H9 (cell line): Measurements from ENCODE around the gene PKD1. TPM values are rescaled to one million over a fixed set of nuclear protein-coding genes. Genes with fewer than 3 reads are reported as not detected.
A peak's percentile ranks its signal among the peaks of the same experiment; 100 is the strongest.

Experiments used
- DNase-seq: peaks from one replicate; pipeline ENCODE4 v3.0.0-alpha.2; 2017
- H2AFZ ChIP-seq: one replicate; pipeline ENCODE4 v1.6.1; 2013; ENCODE audit warnings: mild to moderate bottlenecking, low read length, control low read depth, moderate library complexity
- H2AK5ac ChIP-seq: 2 replicates; pipeline ENCODE4 v1.6.1; 2013; ENCODE audit warnings: low read length, control low read depth, mixed read lengths; ENCODE audit not compliant: insufficient read length
- H2BK120ac ChIP-seq: one replicate; pipeline ENCODE4 v1.6.1; 2013; ENCODE audit warnings: low read depth, mild to moderate bottlenecking, low read length, control low read depth, inconsistent platforms; ENCODE audit not compliant: poor library complexity, severe bottlenecking
- H2BK12ac ChIP-seq: 2 replicates; pipeline ENCODE4 v1.6.1; 2013; ENCODE audit warnings: low read length, control low read depth, mixed read lengths, low read depth; ENCODE audit not compliant: insufficient read length
- H2BK15ac ChIP-seq: 2 replicates; pipeline ENCODE4 v1.6.1; 2013; ENCODE audit warnings: low read depth, low read length, control low read depth
- H2BK20ac ChIP-seq: one replicate; pipeline ENCODE4 v1.6.1; 2013; ENCODE audit warnings: low read depth, mild to moderate bottlenecking, low read length, control low read depth, inconsistent platforms; ENCODE audit not compliant: poor library complexity, severe bottlenecking
- H2BK5ac ChIP-seq: 2 replicates; pipeline ENCODE4 v1.6.1; 2013; ENCODE audit warnings: low read length, control low read depth, mixed read lengths; ENCODE audit not compliant: insufficient read length
- H3K14ac ChIP-seq: 2 replicates; pipeline ENCODE4 v1.6.1; 2013; ENCODE audit warnings: low read length, control low read depth; ENCODE audit not compliant: insufficient read depth
- H3K18ac ChIP-seq: 2 replicates; pipeline ENCODE4 v1.6.1; 2013; ENCODE audit warnings: low read depth, mild to moderate bottlenecking, mixed read lengths, low read length, control low read depth; ENCODE audit not compliant: insufficient read length
- H3K23ac ChIP-seq: 2 replicates; pipeline ENCODE4 v1.6.1; 2013; ENCODE audit warnings: low read length, control low read depth, mixed read lengths, low read depth; ENCODE audit not compliant: insufficient read length
- H3K23me2 ChIP-seq: 2 replicates; pipeline ENCODE4 v1.6.1; 2013; ENCODE audit warnings: low read depth, mild to moderate bottlenecking, mixed read lengths, low read length, control low read depth; ENCODE audit not compliant: insufficient read length, poor library complexity, severe bottlenecking
- H3K27ac ChIP-seq: 2 replicates; pipeline ENCODE4 v1.5.1; 2013; ENCODE audit warnings: low read length, control low read depth, mixed read lengths, low read depth; ENCODE audit not compliant: insufficient read length
- H3K27me3 ChIP-seq: 2 replicates; pipeline ENCODE4 v1.6.1; 2013; ENCODE audit warnings: low read length, control low read depth, inconsistent platforms; ENCODE audit not compliant: insufficient read depth
- H3K4ac ChIP-seq: 2 replicates; pipeline ENCODE4 v1.6.1; 2013; ENCODE audit warnings: low read depth, mild to moderate bottlenecking, control low read depth, inconsistent platforms, low read length, moderate library complexity
- H3K4me1 ChIP-seq: 2 replicates; pipeline ENCODE4 v1.6.1; 2013; ENCODE audit warnings: low read length, control low read depth, inconsistent platforms; ENCODE audit not compliant: insufficient read depth
- H3K4me2 ChIP-seq: 2 replicates; pipeline ENCODE4 v1.6.1; 2013; ENCODE audit warnings: low read length, control low read depth, mixed read lengths; ENCODE audit not compliant: insufficient read length, insufficient read depth
- H3K56ac ChIP-seq: 2 replicates; pipeline ENCODE4 v1.6.1; 2013; ENCODE audit warnings: low read depth, mild to moderate bottlenecking, mixed read lengths, low read length, control low read depth; ENCODE audit not compliant: insufficient read length
- H3K79me1 ChIP-seq: 2 replicates; pipeline ENCODE4 v1.6.1; 2013; ENCODE audit warnings: low read depth, mild to moderate bottlenecking, moderate library complexity, low read length, control low read depth, inconsistent platforms; ENCODE audit not compliant: insufficient read depth, poor library complexity, severe bottlenecking
- H3K79me2 ChIP-seq: 2 replicates; pipeline ENCODE4 v1.6.1; 2013; ENCODE audit warnings: low read length, control low read depth, inconsistent platforms; ENCODE audit not compliant: insufficient read depth
- H3K9ac ChIP-seq: 2 replicates; pipeline ENCODE4 v1.6.1; 2013; ENCODE audit warnings: low read length, control low read depth, mixed read lengths; ENCODE audit not compliant: insufficient read length; ENCODE audit errors: extremely low read depth
- H3K9me3 ChIP-seq: one replicate; pipeline ENCODE4 v1.6.1; 2013; ENCODE audit warnings: low read depth, low read length, inconsistent platforms; ENCODE audit not compliant: control insufficient read depth
- H3T11ph ChIP-seq: one replicate; pipeline ENCODE4 v1.6.1; 2013; ENCODE audit warnings: mild to moderate bottlenecking, low read length, control low read depth, inconsistent platforms
- H4K20me1 ChIP-seq: one replicate; pipeline ENCODE4 v1.6.1; 2013; ENCODE audit not compliant: control insufficient read depth, insufficient read length, insufficient read depth
- H4K5ac ChIP-seq: 2 replicates; pipeline ENCODE4 v1.6.1; 2013; ENCODE audit warnings: low read depth, mild to moderate bottlenecking, mixed read lengths, low read length, control low read depth; ENCODE audit not compliant: insufficient read length
- H4K8ac ChIP-seq: replicated peaks from 2 replicates; pipeline ENCODE4 v1.6.1; 2013; ENCODE audit warnings: low read length, control low read depth, mixed read lengths, low read depth; ENCODE audit not compliant: insufficient read length
- H4K91ac ChIP-seq: 2 replicates; pipeline ENCODE4 v1.6.1; 2013; ENCODE audit warnings: low read depth, mild to moderate bottlenecking, moderate library complexity, mixed read lengths, low read length, control low read depth; ENCODE audit not compliant: insufficient read length
- H3K27ac Mint-ChIP-seq, 3 experiments: 2 replicates in 2 of 3; 3 replicates in 1 of 3; pipeline ENCODE4 v1.8.0; 2020 to 2021; ENCODE audit warnings: mixed read lengths in 3 of 3, mild to moderate bottlenecking in 1 of 3, moderate library complexity in 1 of 3
- H3K27me3 Mint-ChIP-seq: 2 replicates; pipeline ENCODE4 v1.8.0; 2021; ENCODE audit warnings: low read depth, mild to moderate bottlenecking, moderate library complexity, mixed read lengths
- H3K36me3 Mint-ChIP-seq, 3 experiments: 2 replicates in 2 of 3; 3 replicates in 1 of 3; pipeline ENCODE4 v1.8.0; 2020 to 2021; ENCODE audit warnings: low read depth in 3 of 3, mixed read lengths in 3 of 3; ENCODE audit not compliant: insufficient read depth in 1 of 3
- H3K4me1 Mint-ChIP-seq, 2 experiments: 2 replicates each; pipeline ENCODE4 v1.8.0; 2020; ENCODE audit warnings: mixed read lengths in 2 of 2
- H3K4me3 Mint-ChIP-seq, 2 experiments: 2 replicates in 1 of 2; 3 replicates in 1 of 2; pipeline ENCODE4 v1.8.0; 2020 to 2021; ENCODE audit warnings: mild to moderate bottlenecking in 2 of 2, mixed read lengths in 2 of 2, moderate library complexity in 1 of 2
- H3K9me3 Mint-ChIP-seq, 2 experiments: 2 replicates in 1 of 2; 3 replicates in 1 of 2; pipeline ENCODE4 v1.8.0; 2020; ENCODE audit warnings: mild to moderate bottlenecking in 2 of 2, mixed read lengths in 2 of 2, moderate library complexity in 1 of 2
- WGBS: extraction: QIAGEN DNeasy Blood & Tissue Kit; methylation state at CpG from one replicate; pipeline ENCODE4 v1.1.7; 2013; ENCODE audit warnings: missing lambda C conversion rate, low lambda C conversion rate, mixed read lengths; ENCODE audit not compliant: insufficient read length; ENCODE audit errors: extremely low coverage; 5-methylcytosine and 5-hydroxymethylcytosine counted together
- total RNA-seq: library from RNA; stranded (reverse); gene quantifications from 2 replicates; pipeline ENCODE4 v1.2.1, GENCODE V29; 2021
- TF ChIP-seq, protein P1 (sequence below): fragments of 200-600 bp; sonication (generic); conservative IDR thresholded peaks from 3 replicates; pipeline ENCODE4 v1.8.0; 2021; ENCODE audit warnings: antibody characterized with exemption, mild to moderate bottlenecking

The PKD1 gene
- total RNA-seq, 1 experiment from 2014 or later = 88.0 TPM

GRCh38 chr16:2090777-2091546 lies 44.7 kb downstream of the PKD1 start:
- no peaks in the 10 kb centered on the region for H4K20me1 ChIP-seq
- no peak overlapping the region for H4K8ac ChIP-seq
- H4K91ac ChIP-seq = no peak overlapping the region
- H3K56ac ChIP-seq = no peak overlapping the region
- no peak overlapping the region for H3K18ac ChIP-seq
- peak; percentile 91 for DNase-seq
- no peak overlapping the region for H2BK5ac ChIP-seq
- H3K27ac ChIP-seq = no peak overlapping the region
- Mint-ChIP-seq H3K36me3 (peaks cover 0 to 25% (median 21%) of the 10 kb centered on the region in 3 experiments; a peak in 6 of 7 replicates), H3K4me3 (peak overlapping the region; percentile 44 to 68; a peak in 4 of 5 replicates), H3K27ac (no peak overlapping the region), H3K27me3 (no peaks in the 10 kb centered on the region), H3K9me3 (no peaks in the 10 kb centered on the region), H3K4me1 (no peaks in the 10 kb centered on the region)
- no CpG with 5 or more reads among the region's 101 CpGs for WGBS
- H2BK12ac ChIP-seq = no peak overlapping the region
- no peak overlapping the region for H2AK5ac ChIP-seq
- peak overlapping the region; percentile 9; the same call in 1 of the 2 replicates for H3K14ac ChIP-seq
- no peak overlapping the region for H3K9ac ChIP-seq
- H3K23me2 ChIP-seq = no peaks in the 10 kb centered on the region
- peak overlapping the region; percentile 13 for H3K4me2 ChIP-seq
- no peak overlapping the region for H2BK15ac ChIP-seq
- TF ChIP-seq, protein P1, sequence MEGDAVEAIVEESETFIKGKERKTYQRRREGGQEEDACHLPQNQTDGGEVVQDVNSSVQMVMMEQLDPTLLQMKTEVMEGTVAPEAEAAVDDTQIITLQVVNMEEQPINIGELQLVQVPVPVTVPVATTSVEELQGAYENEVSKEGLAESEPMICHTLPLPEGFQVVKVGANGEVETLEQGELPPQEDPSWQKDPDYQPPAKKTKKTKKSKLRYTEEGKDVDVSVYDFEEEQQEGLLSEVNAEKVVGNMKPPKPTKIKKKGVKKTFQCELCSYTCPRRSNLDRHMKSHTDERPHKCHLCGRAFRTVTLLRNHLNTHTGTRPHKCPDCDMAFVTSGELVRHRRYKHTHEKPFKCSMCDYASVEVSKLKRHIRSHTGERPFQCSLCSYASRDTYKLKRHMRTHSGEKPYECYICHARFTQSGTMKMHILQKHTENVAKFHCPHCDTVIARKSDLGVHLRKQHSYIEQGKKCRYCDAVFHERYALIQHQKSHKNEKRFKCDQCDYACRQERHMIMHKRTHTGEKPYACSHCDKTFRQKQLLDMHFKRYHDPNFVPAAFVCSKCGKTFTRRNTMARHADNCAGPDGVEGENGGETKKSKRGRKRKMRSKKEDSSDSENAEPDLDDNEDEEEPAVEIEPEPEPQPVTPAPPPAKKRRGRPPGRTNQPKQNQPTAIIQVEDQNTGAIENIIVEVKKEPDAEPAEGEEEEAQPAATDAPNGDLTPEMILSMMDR = peak; percentile 68
- H2BK20ac ChIP-seq = no peak overlapping the region
- no peak overlapping the region for H3T11ph ChIP-seq
- H3K79me2 ChIP-seq = no peaks in the 10 kb centered on the region
- H2BK120ac ChIP-seq = no peak overlapping the region
- no peak overlapping the region for H3K23ac ChIP-seq
- no peak overlapping the region for H3K4ac ChIP-seq
- no peaks in the 10 kb centered on the region for H3K79me1 ChIP-seq
- H2AFZ ChIP-seq = no peak overlapping the region
- H3K9me3 ChIP-seq = no peaks in the 10 kb centered on the region
- no peaks in the 10 kb centered on the region for H3K4me1 ChIP-seq
- H4K5ac ChIP-seq = no peak overlapping the region
- H3K27me3 ChIP-seq = no peaks in the 10 kb centered on the region
